Activated T-helper 1 cell treated with anti-CD3 and anti-CD28 coated beads, Interleukin-12 subunit alpha, Interleukin-12 subunit beta, Interleukin-2, Interleukin-4 antibody, amounts not matched to agents 30 ng/mL and 10 ng/mL and 1 ng/mL, durations not matched to agents 14 hours and 24 hours and 36 hours (primary cell): ENCODE measurements around the gene REV1. TPM values are rescaled to one million over a fixed set of nuclear protein-coding genes. Genes with fewer than 3 reads are reported as not detected.
"Not testable (repeated sequence)": the region's sequence is repeated elsewhere in the genome, so short reads cannot be mapped to it uniquely, and the experiment has no call there.

Experiments
- DNase-seq: peaks from one replicate; pipeline ENCODE4 v3.0.0; 2021; ENCODE audit warnings: low spot score
- H3K27ac Mint-ChIP-seq: one replicate; pipeline ENCODE4 v1.8.0; 2021; ENCODE audit warnings: mild to moderate bottlenecking, mixed read lengths
- H3K27me3 Mint-ChIP-seq: one replicate; pipeline ENCODE4 v1.8.0; 2022; ENCODE audit warnings: mild to moderate bottlenecking, moderate library complexity, mixed read lengths; ENCODE audit not compliant: insufficient read depth
- H3K36me3 Mint-ChIP-seq: one replicate; pipeline ENCODE4 v1.8.0; 2021; ENCODE audit warnings: low read depth, mixed read lengths
- H3K4me1 Mint-ChIP-seq: one replicate; pipeline ENCODE4 v1.8.0; 2021; ENCODE audit warnings: low read depth, mixed read lengths
- H3K4me3 Mint-ChIP-seq: one replicate; pipeline ENCODE4 v1.8.0; 2021; ENCODE audit warnings: mild to moderate bottlenecking, moderate library complexity, mixed read lengths
- H3K9me3 Mint-ChIP-seq: one replicate; pipeline ENCODE4 v1.8.0; 2021; ENCODE audit warnings: mixed read lengths
- intact Hi-C: fragments of 100-400 bp; cut with micrococcal nuclease; formaldehyde crosslinking; loops from one replicate; pipeline ENCODE4 v1.15.1; 2024
- total RNA-seq: library from RNA; stranded (reverse); gene quantifications from 2 replicates; pipeline ENCODE4 v1.2.3, GENCODE V29; 2022

REV1 gene
- total RNA-seq, 1 donor from 2014 or later: 49.6 TPM

GRCh38 chr2:99382143-99382542 is 107.7 kb downstream of the REV1 start:
- Mint-ChIP-seq H3K27me3 (no peaks in the 10 kb centered on the region), H3K9me3 (no peaks in the 10 kb centered on the region), H3K36me3 (peaks cover 53% of the 10 kb centered on the region)

GRCh38 chr2:99380376-99381010 is 109.3 kb downstream of the REV1 start:
- peaks cover 61% of the 10 kb centered on the region for H3K36me3 Mint-ChIP-seq
- peaks cover 19% of the 10 kb centered on the region for H3K4me1 Mint-ChIP-seq
- intact Hi-C loops: no loop called here
- H3K27ac Mint-ChIP-seq: no peak overlapping the region
- H3K9me3 Mint-ChIP-seq: no peaks in the 10 kb centered on the region
- no peaks in the 10 kb centered on the region for H3K27me3 Mint-ChIP-seq
- no peak overlapping the region for H3K4me3 Mint-ChIP-seq
- DNase-seq: no peak

More at GRCh38 chr2:99382143-99382542, 107.7 kb downstream of the REV1 start:
- no peak overlapping the region for H3K27ac Mint-ChIP-seq
- peaks cover 19% of the 10 kb centered on the region for H3K4me1 Mint-ChIP-seq
- H3K4me3 Mint-ChIP-seq: no peak overlapping the region
- DNase-seq: no peak
- intact Hi-C loops: no loop called here

GRCh38 chr2:99377879-99378278 is 111.9 kb downstream of the REV1 start:
- intact Hi-C loops: loop anchor here (2.0 to 5.0 kb wide), 2 partner anchors 29 to 694 kb away; no protein-coding TSS in a partner anchor
- H3K27ac Mint-ChIP-seq: no peak overlapping the region
- DNase-seq: no peak

GRCh38 chr2:99376254-99376864 is 113.5 kb downstream of the REV1 start:
- H3K9me3 Mint-ChIP-seq: peaks cover 13% of the 10 kb centered on the region
- H3K27ac Mint-ChIP-seq: no peak overlapping the region
- intact Hi-C loops: loop anchor here (2.0 to 5.0 kb wide), 2 partner anchors 28 to 696 kb away; no protein-coding TSS in a partner anchor
- H3K27me3 Mint-ChIP-seq: no peaks in the 10 kb centered on the region
- no peak for DNase-seq
- H3K4me1 Mint-ChIP-seq: peaks cover 19% of the 10 kb centered on the region
- H3K36me3 Mint-ChIP-seq: peaks cover 75% of the 10 kb centered on the region
- H3K4me3 Mint-ChIP-seq: no peak overlapping the region

More at GRCh38 chr2:99377879-99378278, 111.9 kb downstream of the REV1 start:
- Mint-ChIP-seq H3K9me3 (peaks cover 10% of the 10 kb centered on the region), H3K36me3 (peaks cover 72% of the 10 kb centered on the region), H3K27me3 (no peaks in the 10 kb centered on the region), H3K4me3 (peak overlapping the region; percentile 19), H3K4me1 (peaks cover 19% of the 10 kb centered on the region)

GRCh38 chr2:99374747-99375146 is 115.1 kb downstream of the REV1 start:
- no peak overlapping the region for H3K27ac Mint-ChIP-seq
- peaks cover 11% of the 10 kb centered on the region for H3K4me1 Mint-ChIP-seq
- H3K27me3 Mint-ChIP-seq: no peaks in the 10 kb centered on the region
- no peak overlapping the region for H3K4me3 Mint-ChIP-seq
- peaks cover 13% of the 10 kb centered on the region for H3K9me3 Mint-ChIP-seq
- H3K36me3 Mint-ChIP-seq: peaks cover 69% of the 10 kb centered on the region
- DNase-seq: no peak
- intact Hi-C loops: loop anchor here (5.0 kb wide), 1 partner anchor 698 kb away; no protein-coding TSS in a partner anchor

GRCh38 chr2:99373144-99373543 is 116.7 kb downstream of the REV1 start:
- peaks cover 70% of the 10 kb centered on the region for H3K36me3 Mint-ChIP-seq
- intact Hi-C loops: no loop called here
- H3K4me3 Mint-ChIP-seq: no peak overlapping the region

GRCh38 chr2:99368854-99369253 is 121.0 kb downstream of the REV1 start:
- H3K36me3 Mint-ChIP-seq: peaks cover 56% of the 10 kb centered on the region
- DNase-seq, H3K27me3 Mint-ChIP-seq, intact Hi-C loops, H3K4me1 Mint-ChIP-seq, H3K27ac Mint-ChIP-seq, H3K9me3 Mint-ChIP-seq, H3K4me3 Mint-ChIP-seq: not testable (repeated sequence)

More at GRCh38 chr2:99373144-99373543, 116.7 kb downstream of the REV1 start:
- Mint-ChIP-seq H3K27me3 (no peaks in the 10 kb centered on the region), H3K27ac (no peak overlapping the region), H3K9me3 (peaks cover 13% of the 10 kb centered on the region), H3K4me1 (peaks cover 10% of the 10 kb centered on the region)
- no peak for DNase-seq

GRCh38 chr2:99365661-99366060 is 124.2 kb downstream of the REV1 start:
- peaks cover 14% of the 10 kb centered on the region for H3K4me1 Mint-ChIP-seq
- no peak overlapping the region for H3K4me3 Mint-ChIP-seq
- no peaks in the 10 kb centered on the region for H3K9me3 Mint-ChIP-seq
- no peaks in the 10 kb centered on the region for H3K27me3 Mint-ChIP-seq
- intact Hi-C loops: no loop called here
- H3K27ac Mint-ChIP-seq: no peak overlapping the region
- H3K36me3 Mint-ChIP-seq: peaks cover 51% of the 10 kb centered on the region
- DNase-seq: no peak

- Mint-ChIP-seq H3K4me3 (no peak overlapping the region), H3K27ac (no peak overlapping the region), H3K4me1 (peaks cover 37% of the 10 kb centered on the region), H3K27me3 (no peaks in the 10 kb centered on the region), H3K36me3 (peaks cover 14% of the 10 kb centered on the region), H3K9me3 (no peaks in the 10 kb centered on the region)
- intact Hi-C loops: no loop called here
- no peak for DNase-seq
Observed at GRCh38 chr2:99356853-99357252, 133.0 kb downstream of the REV1 start.

- peaks cover 34% of the 10 kb centered on the region for H3K4me1 Mint-ChIP-seq
- DNase-seq, intact Hi-C loops, H3K9me3 Mint-ChIP-seq, H3K27me3 Mint-ChIP-seq, H3K36me3 Mint-ChIP-seq, H3K27ac Mint-ChIP-seq, H3K4me3 Mint-ChIP-seq: not testable (repeated sequence)
Observed at GRCh38 chr2:99354825-99355224, 135.0 kb downstream of the REV1 start.

GRCh38 chr2:99354070-99354469 is 135.7 kb downstream of the REV1 start:
- H3K4me3 Mint-ChIP-seq: no peak overlapping the region
- H3K36me3 Mint-ChIP-seq: peaks cover 5% of the 10 kb centered on the region
- no peaks in the 10 kb centered on the region for H3K9me3 Mint-ChIP-seq
- H3K27ac Mint-ChIP-seq: no peak overlapping the region
- no peaks in the 10 kb centered on the region for H3K27me3 Mint-ChIP-seq
- no peak for DNase-seq
- intact Hi-C loops: no loop called here
- peaks cover 40% of the 10 kb centered on the region for H3K4me1 Mint-ChIP-seq
